T-helper 1 cell treated with Interleukin-12 subunit alpha and Interleukin-12 subunit beta and Interleukin-4 antibody, amounts not matched to agents 30 μg/mL and 1 μg/mL, for 36 hours (primary cell): ENCODE results near the gene KRTAP19-1.
"Not testable (repeated sequence)": the region's sequence is repeated elsewhere in the genome, so short reads cannot be mapped to it uniquely, and the experiment has no call there.

ENCODE experiments used
- H3K27ac Mint-ChIP-seq: one replicate; pipeline ENCODE4 v1.8.0; 2021; ENCODE audit warnings: mild to moderate bottlenecking, mixed read lengths
- H3K27me3 Mint-ChIP-seq: one replicate; pipeline ENCODE4 v1.8.0; 2021; ENCODE audit warnings: low read depth, mixed read lengths
- H3K36me3 Mint-ChIP-seq: one replicate; pipeline ENCODE4 v1.8.0; 2021; ENCODE audit warnings: low read depth, mixed read lengths
- H3K4me1 Mint-ChIP-seq: one replicate; pipeline ENCODE4 v1.8.0; 2021; ENCODE audit warnings: low read depth, mixed read lengths
- H3K4me3 Mint-ChIP-seq: one replicate; pipeline ENCODE4 v1.8.0; 2021; ENCODE audit warnings: mild to moderate bottlenecking, moderate library complexity, mixed read lengths
- H3K9me3 Mint-ChIP-seq: one replicate; pipeline ENCODE4 v1.8.0; 2021; ENCODE audit warnings: mixed read lengths

The KRTAP19-1 gene

DNA sequence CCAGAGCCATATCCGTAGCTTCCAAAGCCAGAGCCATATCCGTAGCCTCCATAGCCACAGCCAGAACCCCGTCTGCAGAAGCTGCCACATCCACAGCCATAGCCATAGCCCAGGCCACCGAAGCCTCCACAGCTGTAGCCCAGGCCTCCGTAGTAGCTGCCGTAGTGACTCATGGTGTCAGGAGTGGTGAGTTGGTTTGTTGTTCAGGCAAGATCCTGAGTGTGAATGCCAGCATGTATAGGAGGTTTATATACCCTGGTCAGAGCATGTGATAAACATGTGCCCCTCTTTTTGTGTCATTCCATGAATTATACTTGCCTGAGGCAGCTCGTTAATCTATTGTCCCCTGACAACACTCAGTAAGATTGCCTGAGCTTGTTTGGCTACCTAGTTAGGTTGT is at the start of gene KRTAP19-1:
Gene KRTAP19-1, minus strand, starts transcription at position 223 of the 400 bp plus-strand sequence. Its CDS starts 50 bp downstream, at position 173.
- peaks cover 4% of the 10 kb centered on the region for H3K9me3 Mint-ChIP-seq
- H3K4me1 Mint-ChIP-seq: no peaks in the 10 kb centered on the region
- no peaks in the 10 kb centered on the region for H3K27me3 Mint-ChIP-seq
- H3K4me3 Mint-ChIP-seq: no peak within 1 kb of the TSS
- no peak within 1 kb of the TSS for H3K27ac Mint-ChIP-seq
- H3K36me3 Mint-ChIP-seq: no peaks in the 10 kb centered on the region

DNA sequence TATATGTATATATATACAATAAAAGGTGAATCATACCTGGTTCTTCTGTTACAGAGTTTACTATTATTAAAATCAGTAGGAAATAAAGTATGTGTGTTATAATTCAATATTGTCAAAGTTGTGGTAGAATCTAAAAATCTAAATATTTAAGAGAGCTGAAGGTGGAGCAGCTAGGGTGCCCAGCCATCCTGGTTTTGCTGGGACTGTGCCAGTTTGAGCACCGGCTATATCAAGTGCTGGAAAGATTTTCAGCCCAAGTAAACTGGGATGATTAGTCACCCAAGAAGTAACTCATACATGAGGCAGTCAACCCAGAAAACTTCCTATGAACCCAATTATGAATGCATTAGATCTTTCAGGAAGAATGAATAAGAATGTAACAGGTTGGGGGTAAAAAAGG is 38.7 kb upstream of the KRTAP19-1 start:
- Mint-ChIP-seq H3K27ac (no peak overlapping the region), H3K27me3 (no peaks in the 10 kb centered on the region), H3K4me1 (no peaks in the 10 kb centered on the region), H3K4me3 (no peak overlapping the region), H3K36me3 (no peaks in the 10 kb centered on the region), H3K9me3 (no peaks in the 10 kb centered on the region)

DNA sequence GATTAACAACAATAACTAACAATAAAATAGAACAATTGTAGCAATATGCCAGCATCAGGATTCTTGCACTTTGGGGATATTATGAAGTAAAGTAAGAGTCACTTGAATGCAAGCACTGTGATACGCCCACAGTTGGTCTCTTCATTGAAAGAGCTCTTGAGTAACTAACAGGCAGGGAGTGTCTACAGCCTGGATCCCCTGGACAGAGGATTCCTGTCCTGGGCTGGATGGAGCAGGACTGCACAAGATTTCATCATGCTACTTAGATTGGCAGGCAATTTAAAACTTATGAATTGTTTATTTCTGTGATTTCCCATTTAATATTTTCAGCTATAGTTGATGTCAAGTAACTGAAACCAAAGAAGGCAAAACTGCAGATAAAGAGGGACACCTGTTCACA is 35.5 kb upstream of the KRTAP19-1 start:
- Mint-ChIP-seq H3K4me3 (no peak overlapping the region), H3K27ac (no peak overlapping the region), H3K36me3 (no peaks in the 10 kb centered on the region), H3K9me3 (no peaks in the 10 kb centered on the region), H3K4me1 (no peaks in the 10 kb centered on the region), H3K27me3 (no peaks in the 10 kb centered on the region)

DNA sequence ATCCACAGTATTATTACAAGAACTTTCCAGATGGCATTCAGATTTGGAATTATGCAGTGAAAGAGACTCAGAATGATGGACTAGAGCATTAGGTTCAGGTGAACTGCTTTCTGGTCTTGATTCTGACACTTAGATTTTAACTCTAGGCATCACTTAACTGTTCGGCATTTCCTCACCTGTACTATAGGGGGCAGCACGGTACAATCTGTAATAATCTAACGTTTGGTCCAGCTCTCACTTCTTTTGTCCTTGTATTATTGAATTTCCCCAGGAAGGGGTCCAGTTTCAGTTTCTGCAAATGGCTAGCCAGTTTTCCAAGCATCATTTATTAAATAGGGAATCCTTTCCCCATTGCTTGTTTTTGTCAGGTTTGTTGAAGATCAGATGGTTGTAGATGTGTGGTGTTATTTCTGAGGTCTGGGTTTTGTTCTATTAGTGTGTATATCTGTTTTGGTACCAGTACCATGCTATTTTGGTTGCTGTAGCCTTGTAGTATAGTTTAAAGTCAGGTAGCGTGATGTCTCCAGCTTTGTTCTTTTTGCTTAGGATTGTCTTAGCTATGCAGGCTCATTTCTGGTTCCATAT is 25.5 kb upstream of the KRTAP19-1 start:
- H3K36me3 Mint-ChIP-seq, H3K4me3 Mint-ChIP-seq, H3K27me3 Mint-ChIP-seq, H3K27ac Mint-ChIP-seq, H3K4me1 Mint-ChIP-seq, H3K9me3 Mint-ChIP-seq: not testable (repeated sequence)

DNA sequence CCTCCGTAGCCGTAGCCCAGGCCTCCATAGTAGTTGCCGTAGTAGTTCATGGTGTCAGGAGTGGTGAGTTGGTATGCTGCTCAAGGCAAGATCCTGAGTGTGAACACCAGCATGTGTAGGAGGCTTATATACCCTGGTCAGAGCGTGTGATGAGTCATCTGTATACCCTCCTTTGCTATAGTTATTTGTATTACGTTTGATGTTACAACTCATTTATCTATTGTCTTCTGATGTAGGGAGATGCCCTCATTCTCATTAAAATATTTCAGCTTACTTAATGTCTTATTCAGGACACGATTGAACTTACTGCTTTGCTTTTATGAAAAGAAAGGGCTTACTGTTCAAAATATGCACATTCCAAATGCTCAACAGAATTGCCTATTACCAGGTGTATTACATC is 21.9 kb upstream of the KRTAP19-1 start, which contains the start of gene KRTAP19-5:
Gene KRTAP19-5, minus strand, starts transcription at position 101 of the 400 bp plus-strand sequence. Its CDS starts 51 bp downstream, at position 50.
- Mint-ChIP-seq H3K4me1 (no peaks in the 10 kb centered on the region), H3K27me3 (no peaks in the 10 kb centered on the region), H3K4me3 (no peak within 1 kb of the TSS), H3K36me3 (no peaks in the 10 kb centered on the region), H3K27ac (no peak within 1 kb of the TSS), H3K9me3 (no peaks in the 10 kb centered on the region)

DNA sequence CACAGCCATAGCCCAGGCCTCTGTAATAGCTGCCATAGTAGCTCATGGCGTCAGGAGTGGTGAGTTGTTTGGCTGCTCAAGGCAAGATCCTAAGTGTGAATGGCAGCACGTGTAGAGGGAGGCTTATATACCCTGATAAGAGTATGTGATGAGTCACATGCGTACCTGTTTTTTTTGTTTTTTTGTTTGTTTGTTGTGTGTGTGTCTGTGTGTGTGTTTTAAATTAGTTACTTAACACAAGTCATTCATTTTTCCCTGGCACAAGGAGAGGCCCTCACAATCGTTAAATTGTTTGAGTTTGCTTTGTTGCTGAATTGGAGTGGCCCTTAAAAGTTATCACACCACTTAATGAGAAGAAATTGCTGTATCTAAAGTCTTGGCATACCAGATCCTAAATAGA is 16.9 kb upstream of the KRTAP19-1 start, which contains the start of gene KRTAP19-4:
Gene KRTAP19-4, minus strand, starts transcription at position 101 of the 400 bp plus-strand sequence. Its CDS starts 55 bp downstream, at position 46.
- Mint-ChIP-seq H3K27me3 (no peaks in the 10 kb centered on the region), H3K27ac (no peak within 1 kb of the TSS), H3K4me3 (no peak within 1 kb of the TSS), H3K36me3 (no peaks in the 10 kb centered on the region), H3K9me3 (no peaks in the 10 kb centered on the region), H3K4me1 (no peaks in the 10 kb centered on the region)

DNA sequence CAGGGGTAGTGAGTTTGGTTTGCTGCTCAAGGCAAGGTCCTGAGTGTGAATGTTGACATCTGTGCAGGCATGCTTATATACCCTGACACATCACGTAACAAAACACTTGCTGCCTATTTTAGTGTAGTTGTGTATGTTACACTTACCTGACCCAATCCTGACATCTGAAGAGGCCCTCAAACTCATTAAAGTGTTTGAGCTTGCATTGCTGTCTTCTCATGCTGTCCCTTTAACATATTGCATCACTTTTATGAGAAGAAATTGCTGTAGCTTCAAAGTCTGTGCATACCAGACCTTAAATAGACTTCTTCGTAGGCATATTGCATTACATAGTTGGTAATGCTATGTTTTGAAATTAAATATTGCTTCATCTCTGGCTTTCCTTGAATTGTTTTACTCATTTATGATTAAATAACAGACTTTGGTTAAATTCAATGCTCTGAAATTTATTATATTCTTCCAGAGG is 11.8 kb upstream of the KRTAP19-1 start, which contains the start of gene KRTAP19-3:
Gene KRTAP19-3, minus strand, starts transcription at position 51 of the 466 bp plus-strand sequence. CDS start 56 bp downstream, outside the sequence.
- Mint-ChIP-seq H3K36me3 (no peaks in the 10 kb centered on the region), H3K4me3 (no peak within 1 kb of the TSS), H3K4me1 (no peaks in the 10 kb centered on the region), H3K27me3 (no peaks in the 10 kb centered on the region), H3K9me3 (peaks cover 4% of the 10 kb centered on the region), H3K27ac (no peak within 1 kb of the TSS)

DNA sequence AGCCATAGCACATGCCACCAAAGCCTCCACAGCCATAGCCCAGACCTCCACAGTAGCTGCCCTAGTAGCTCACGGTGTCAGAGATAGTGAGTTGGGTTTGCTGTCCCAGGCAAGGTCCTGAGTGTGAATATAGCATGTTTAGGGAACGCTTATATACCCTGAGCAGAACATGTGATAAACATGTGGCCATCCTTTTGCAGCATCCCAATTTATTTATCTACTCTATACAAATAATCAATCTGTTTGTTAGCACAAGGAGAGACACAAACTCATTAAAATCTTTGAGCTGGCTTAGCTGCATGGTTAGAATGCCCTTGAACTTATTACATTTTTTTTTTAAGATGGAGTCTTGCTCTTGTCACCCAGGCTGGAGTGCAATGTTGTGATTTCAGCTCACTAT is 7.2 kb upstream of the KRTAP19-1 start, which contains the start of gene KRTAP19-2:
Gene KRTAP19-2, minus strand, starts transcription at position 101 of the 400 bp plus-strand sequence. Its CDS starts 88 bp downstream, at position 13.
- no peak within 1 kb of the TSS for H3K27ac Mint-ChIP-seq
- H3K4me1 Mint-ChIP-seq: no peaks in the 10 kb centered on the region
- H3K9me3 Mint-ChIP-seq: peaks cover 24% of the 10 kb centered on the region
- no peak within 1 kb of the TSS for H3K4me3 Mint-ChIP-seq
- no peaks in the 10 kb centered on the region for H3K27me3 Mint-ChIP-seq
- H3K36me3 Mint-ChIP-seq: no peaks in the 10 kb centered on the region

DNA sequence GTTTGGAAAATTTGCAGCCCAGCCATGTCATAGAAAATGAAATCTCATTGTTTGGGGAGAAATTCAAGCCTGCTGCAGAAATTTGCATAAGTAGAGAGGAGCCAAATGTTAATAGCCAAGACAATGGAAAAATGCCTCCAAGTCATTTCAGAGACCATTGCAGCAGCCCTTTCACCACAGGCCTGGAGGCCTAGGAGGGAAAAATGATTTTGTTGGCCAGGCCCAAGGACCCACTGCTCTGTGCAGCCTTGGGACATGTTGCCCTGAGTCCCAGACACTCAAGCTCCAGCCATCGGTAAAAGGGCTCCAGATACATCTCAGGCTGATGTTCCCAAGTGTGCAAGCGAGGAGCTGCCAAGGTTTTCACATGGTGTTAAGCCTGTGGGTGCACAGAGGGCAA is 6.0 kb upstream of the KRTAP19-1 start:
- H3K9me3 Mint-ChIP-seq: peaks cover 24% of the 10 kb centered on the region
- no peaks in the 10 kb centered on the region for H3K36me3 Mint-ChIP-seq
- H3K27ac Mint-ChIP-seq: no peak overlapping the region
- no peak overlapping the region for H3K4me3 Mint-ChIP-seq
- H3K27me3 Mint-ChIP-seq: no peaks in the 10 kb centered on the region
- H3K4me1 Mint-ChIP-seq: no peaks in the 10 kb centered on the region

DNA sequence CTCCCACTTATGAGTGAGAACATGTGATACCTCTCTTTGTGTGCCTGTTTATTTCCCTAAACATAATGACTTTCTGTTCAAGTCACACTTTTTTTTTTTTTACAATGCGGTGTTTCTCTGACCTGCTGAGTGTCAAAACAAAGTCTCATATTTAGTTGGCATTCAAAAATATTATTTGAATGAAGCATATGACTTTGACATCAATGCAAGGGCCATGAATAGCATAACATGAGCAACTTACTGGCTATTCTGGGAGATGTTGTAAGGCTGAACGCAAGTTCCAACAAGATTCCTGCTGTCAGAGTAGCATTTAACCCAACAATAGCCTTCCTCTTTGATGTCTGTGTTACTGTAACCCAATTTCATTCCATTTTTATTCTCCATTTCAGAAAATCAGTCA is 2.0 kb upstream of the KRTAP19-1 start:
- H3K9me3 Mint-ChIP-seq: peaks cover 22% of the 10 kb centered on the region
- no peak overlapping the region for H3K27ac Mint-ChIP-seq
- no peak overlapping the region for H3K4me3 Mint-ChIP-seq
- H3K4me1 Mint-ChIP-seq: no peaks in the 10 kb centered on the region
- no peaks in the 10 kb centered on the region for H3K27me3 Mint-ChIP-seq
- H3K36me3 Mint-ChIP-seq: no peaks in the 10 kb centered on the region

DNA sequence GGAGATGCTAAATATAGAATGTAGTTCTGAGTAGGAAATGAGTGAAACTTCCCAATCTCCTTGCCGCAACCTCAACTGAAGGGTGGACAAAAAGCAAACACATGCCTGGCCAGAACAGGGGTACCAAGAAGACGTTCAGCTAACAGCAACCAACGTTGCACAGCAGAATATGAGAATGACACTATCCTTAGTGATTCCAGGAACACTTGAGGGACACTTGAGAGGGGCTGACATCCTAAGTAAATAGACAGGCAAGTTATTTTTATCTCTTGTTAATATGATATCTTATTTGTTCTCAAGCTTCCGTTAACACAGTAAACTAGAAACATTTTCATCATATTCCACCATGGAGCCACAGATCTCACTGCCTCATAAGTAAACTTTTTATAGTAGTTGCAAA is 908 bp downstream of the KRTAP19-1 start:
- Mint-ChIP-seq H3K27me3 (no peaks in the 10 kb centered on the region), H3K4me1 (no peaks in the 10 kb centered on the region), H3K9me3 (no peaks in the 10 kb centered on the region), H3K4me3 (no peak overlapping the region), H3K27ac (no peak overlapping the region), H3K36me3 (no peaks in the 10 kb centered on the region)

DNA sequence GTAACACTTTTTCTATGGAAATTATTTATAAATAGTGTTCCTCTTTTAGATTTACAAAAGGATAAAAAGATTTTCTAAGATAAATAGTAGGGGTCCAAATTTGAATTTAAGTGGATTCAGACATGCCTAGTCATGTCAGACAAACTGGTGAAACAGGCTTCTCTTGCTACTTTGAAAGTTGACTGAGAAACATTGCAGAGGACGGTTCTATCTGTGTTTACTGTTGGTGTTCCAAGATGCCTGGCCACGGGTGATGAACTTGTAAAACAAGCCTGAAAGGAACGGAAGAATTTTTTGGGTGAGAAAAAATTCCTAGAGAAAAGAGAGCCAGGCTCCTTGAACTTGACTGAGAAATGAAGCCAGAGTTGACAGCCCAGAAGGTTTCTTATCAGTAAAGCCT is 2.2 kb downstream of the KRTAP19-1 start:
- Mint-ChIP-seq H3K36me3 (no peaks in the 10 kb centered on the region), H3K4me1 (no peaks in the 10 kb centered on the region), H3K9me3 (no peaks in the 10 kb centered on the region), H3K27ac (no peak overlapping the region), H3K27me3 (no peaks in the 10 kb centered on the region), H3K4me3 (no peak overlapping the region)

DNA sequence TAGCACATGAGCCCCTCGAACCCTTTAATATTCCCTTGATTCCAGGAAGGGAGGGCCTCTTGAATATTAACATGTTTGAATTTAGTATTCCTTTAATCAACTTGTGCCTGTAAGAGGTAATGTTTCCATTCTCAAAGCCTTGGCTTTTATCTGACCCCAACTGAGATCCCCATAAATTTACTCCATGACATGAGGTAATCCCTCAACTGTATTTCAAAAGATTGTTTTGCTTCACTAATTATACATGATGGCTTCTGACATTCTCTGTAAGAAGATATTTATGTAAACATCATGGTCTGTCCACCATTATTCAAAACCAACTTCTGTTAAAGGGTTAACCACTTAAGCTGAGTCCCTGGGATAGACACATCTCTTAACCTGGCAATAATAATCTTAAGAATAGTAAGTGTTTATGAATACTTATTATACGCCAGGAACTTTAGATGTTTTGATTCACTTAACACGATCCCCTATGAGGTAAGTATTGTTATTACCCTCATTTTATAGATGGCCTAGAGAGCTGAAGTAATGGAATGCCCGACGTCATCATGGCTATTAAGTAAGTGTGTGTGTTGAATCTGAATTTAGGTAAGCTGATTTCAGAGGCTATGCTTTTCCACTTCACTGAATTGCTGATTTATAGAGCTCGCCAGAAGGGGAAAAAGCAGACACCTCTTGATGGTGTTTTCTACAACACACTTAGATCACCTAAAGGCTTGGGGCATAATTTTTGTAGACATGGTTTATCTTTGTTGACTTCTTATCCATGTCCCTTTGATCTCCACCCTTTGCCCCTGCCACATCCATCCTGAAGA is 11.1 kb downstream of the KRTAP19-1 start:
- no peak overlapping the region for H3K27ac Mint-ChIP-seq
- H3K27me3 Mint-ChIP-seq: no peaks in the 10 kb centered on the region
- no peak overlapping the region for H3K4me3 Mint-ChIP-seq
- H3K36me3 Mint-ChIP-seq: no peaks in the 10 kb centered on the region
- H3K4me1 Mint-ChIP-seq: no peaks in the 10 kb centered on the region
- H3K9me3 Mint-ChIP-seq: no peaks in the 10 kb centered on the region

DNA sequence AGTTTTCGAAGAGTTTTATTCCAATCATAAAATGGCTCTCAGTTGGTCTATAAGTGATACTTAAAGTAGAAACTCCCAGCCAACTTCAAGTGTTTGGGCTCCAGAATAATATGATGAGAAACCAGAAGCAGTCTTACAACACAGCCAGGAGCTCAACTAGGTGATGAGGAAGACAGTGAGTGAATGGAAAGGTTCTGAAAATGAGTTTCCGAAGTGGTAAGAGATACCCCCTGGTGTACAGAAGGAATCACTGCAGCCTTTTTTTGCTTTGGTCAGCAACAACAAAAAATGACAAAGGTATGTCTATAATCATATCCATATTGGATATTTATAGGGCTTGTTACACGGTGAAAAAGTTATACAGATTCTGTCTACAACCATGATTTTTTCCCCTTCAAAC is 16.5 kb downstream of the KRTAP19-1 start:
- no peak overlapping the region for H3K4me3 Mint-ChIP-seq
- H3K9me3 Mint-ChIP-seq: no peaks in the 10 kb centered on the region
- no peak overlapping the region for H3K27ac Mint-ChIP-seq
- no peaks in the 10 kb centered on the region for H3K27me3 Mint-ChIP-seq
- no peaks in the 10 kb centered on the region for H3K4me1 Mint-ChIP-seq
- H3K36me3 Mint-ChIP-seq: no peaks in the 10 kb centered on the region

DNA sequence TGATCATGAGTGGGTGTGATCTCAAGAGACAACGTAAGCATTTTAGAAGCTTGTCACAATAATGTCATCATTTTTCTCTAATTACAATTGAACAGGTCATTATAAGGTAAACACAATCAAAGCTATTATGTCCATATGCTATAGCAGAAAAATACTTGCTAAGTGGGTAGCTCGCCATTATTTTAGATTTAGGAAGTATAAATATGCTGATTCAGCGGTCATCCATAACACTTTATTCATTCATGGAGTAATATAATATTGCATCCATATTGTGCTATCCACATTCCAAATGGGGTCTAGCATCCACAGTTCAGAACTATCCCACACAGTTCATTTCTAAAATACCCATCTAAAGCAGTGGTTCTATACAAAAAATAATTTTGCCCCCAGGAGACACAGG is 31.7 kb downstream of the KRTAP19-1 start:
- no peaks in the 10 kb centered on the region for H3K36me3 Mint-ChIP-seq
- H3K4me1 Mint-ChIP-seq: no peaks in the 10 kb centered on the region
- no peaks in the 10 kb centered on the region for H3K9me3 Mint-ChIP-seq
- no peak overlapping the region for H3K4me3 Mint-ChIP-seq
- H3K27ac Mint-ChIP-seq: no peak overlapping the region
- no peaks in the 10 kb centered on the region for H3K27me3 Mint-ChIP-seq
